ENCODE data around the gene YIPF1. TPM values are rescaled to one million over a fixed set of nuclear protein-coding genes. Genes with fewer than 3 reads are reported as not detected.

YIPF1 gene
- polyA plus RNA-seq, 1 of the 3 experiments (the other 2 are of a cell fraction) = 23.1 TPM

- peak overlapping the region; percentile 93 for H3K9ac ChIP-seq
- no peak for DNase-seq
- H3K9me3 ChIP-seq = no peaks in the 10 kb centered on the region
- POLR2A ChIA-PET = no interaction called here
- peak overlapping the region; percentile 93 for H2AFZ ChIP-seq (ENCODE audit: low read depth)
- H3K4me3 ChIP-seq (ENCODE audit: low read depth in 2 of 2, low read length in 1 of 2) = peak overlapping the region; percentile 63 to 95
- WGBS (ENCODE audit: low lambda C conversion rate) = 0% methylated on average over 5 of the region's 5 CpGs
- H3F3A ChIP-seq (replicated peaks; ENCODE audit: insufficient read depth) = peaks cover 17% of the 10 kb centered on the region
- peak overlapping the region; percentile 90 to 99 for H3K27ac ChIP-seq (ENCODE audit: low read depth in 2 of 2, low read length in 1 of 2)
- CTCF ChIA-PET = interaction anchor here (1.4 to 3.6 kb wide), 2 partner anchors 10 to 14 kb away, joined by 6 to 13 read pairs; no protein-coding TSS in a partner anchor
- H3K4me2 ChIP-seq = peak overlapping the region; percentile 87
- H4K20me1 ChIP-seq (ENCODE audit: insufficient read depth) = no peaks in the 10 kb centered on the region
- H3K36me3 ChIP-seq (replicated peaks in 1 of 2; ENCODE audit: control insufficient read depth in 1 of 2, insufficient read depth in 2 of 2, low read length in 1 of 2) = no peaks in the 10 kb centered on the region
- no peaks in the 10 kb centered on the region for H3K27me3 ChIP-seq (ENCODE audit: insufficient read depth)
- TF ChIP-seq USF1 (IDR thresholded peaks at IDR 0.05; ENCODE audit: borderline replicate concordance, low read depth) (no peak), FOXM1 (IDR thresholded peaks at IDR 0.05; ENCODE audit: low read depth) (no peak), MXI1 (IDR thresholded peaks at IDR 0.05; ENCODE audit: low read depth, low read length) (no peak), FOSL2 (IDR thresholded peaks at IDR 0.05; ENCODE audit: borderline replicate concordance, low read depth) (no peak), PBX3 (IDR thresholded peaks at IDR 0.05) (no peak), CHD2 (IDR thresholded peaks at IDR 0.05; ENCODE audit: low read length, partially characterized antibody) (no peak), NFIC (IDR thresholded peaks at IDR 0.05; ENCODE audit: borderline replicate concordance) (no peak), SIN3A (IDR thresholded peaks at IDR 0.05; ENCODE audit: borderline replicate concordance, low read depth, low read length) (no peak), CTCF (IDR thresholded peaks at IDR 0.05) (no peak), SMC3 (IDR thresholded peaks at IDR 0.05; ENCODE audit: low read depth, low read length) (no peak)
- no peaks in the 10 kb centered on the region for H3K9me2 ChIP-seq
- H3K79me2 ChIP-seq (ENCODE audit: insufficient read depth) = peaks cover 54% of the 10 kb centered on the region
- peaks cover 3 to 12% of the 10 kb centered on the region in 2 experiments; a peak in 3 of 4 replicates for H3K4me1 ChIP-seq (ENCODE audit: control insufficient read depth in 1 of 2, insufficient read depth in 2 of 2, low read depth in 1 of 2, low read length in 1 of 2)
These were observed 52.0 kb downstream of the YIPF1 start for GRCh38 chr1:53837646-53837923.

GRCh38 chr1:53835491-53835890 lies 54.1 kb downstream of the YIPF1 start:
- H3K79me2 ChIP-seq (ENCODE audit: insufficient read depth) = peaks cover 70% of the 10 kb centered on the region
- H3K9ac ChIP-seq = no peak overlapping the region
- POLR2A ChIA-PET = no interaction called here
- WGBS (ENCODE audit: low lambda C conversion rate) = 83% methylated on average over 2 of the region's 2 CpGs
- no peaks in the 10 kb centered on the region for H3K9me2 ChIP-seq
- H3F3A ChIP-seq (replicated peaks; ENCODE audit: insufficient read depth) = peaks cover 17% of the 10 kb centered on the region
- DNase-seq = no peak
- peaks cover 3 to 12% of the 10 kb centered on the region in 2 experiments; a peak in 3 of 4 replicates for H3K4me1 ChIP-seq (ENCODE audit: control insufficient read depth in 1 of 2, insufficient read depth in 2 of 2, low read depth in 1 of 2, low read length in 1 of 2)
- CTCF ChIA-PET = interaction anchor here (1.3 to 3.6 kb wide), 2 partner anchors 8 to 394 kb away, joined by 3 to 13 read pairs; no protein-coding TSS in a partner anchor
- peaks cover 0 to 7% of the 10 kb centered on the region in 2 experiments for H3K36me3 ChIP-seq (replicated peaks in 1 of 2; ENCODE audit: control insufficient read depth in 1 of 2, insufficient read depth in 2 of 2, low read length in 1 of 2)
- TF ChIP-seq SMC3 (IDR thresholded peaks at IDR 0.05; ENCODE audit: low read depth, low read length) (no peak), PBX3 (IDR thresholded peaks at IDR 0.05) (no peak), EZH2phosphoT487 (IDR thresholded peaks at IDR 0.05; ENCODE audit: borderline replicate concordance, low read depth) (no peak), RAD21 (IDR thresholded peaks at IDR 0.05; ENCODE audit: low read length) (no peak), SIN3A (IDR thresholded peaks at IDR 0.05; ENCODE audit: borderline replicate concordance, low read depth, low read length) (no peak), CTCF (IDR thresholded peaks at IDR 0.05) (no peak), RXRA (IDR thresholded peaks at IDR 0.05; ENCODE audit: borderline replicate concordance, low read depth) (no peak), FOSL2 (IDR thresholded peaks at IDR 0.05; ENCODE audit: borderline replicate concordance, low read depth) (no peak), USF2 (IDR thresholded peaks at IDR 0.05; ENCODE audit: borderline replicate concordance, low read depth, low read length) (no peak)
- H3K27ac ChIP-seq (ENCODE audit: low read depth in 2 of 2, low read length in 1 of 2) = peak overlapping the region in 1 of 2 experiments; percentile 90; a peak in 2 of 4 replicates
- H2AFZ ChIP-seq (ENCODE audit: low read depth) = no peak overlapping the region
- no peaks in the 10 kb centered on the region for H4K20me1 ChIP-seq (ENCODE audit: insufficient read depth)
- H3K4me3 ChIP-seq (ENCODE audit: low read depth in 2 of 2, low read length in 1 of 2) = no peak overlapping the region
- no peaks in the 10 kb centered on the region for H3K9me3 ChIP-seq
- no peaks in the 10 kb centered on the region for H3K27me3 ChIP-seq (ENCODE audit: insufficient read depth)
- no peak overlapping the region for H3K4me2 ChIP-seq
